Measurements from ENCODE around the gene ARHGAP44.

ARHGAP44 gene

GRCh38 chr17:12898110-12898509 is 108.8 kb downstream of the ARHGAP44 start:
- no peak for DNase-seq (ENCODE audit: low spot score)

GRCh38 chr17:12899604-12900003 is 110.3 kb downstream of the ARHGAP44 start:
- no peak for DNase-seq (ENCODE audit: low spot score)

GRCh38 chr17:12900474-12900873 is 111.2 kb downstream of the ARHGAP44 start:
- no peak for DNase-seq (ENCODE audit: low spot score)

GRCh38 chr17:12902046-12902445 is 112.7 kb downstream of the ARHGAP44 start:
- no peak for DNase-seq (ENCODE audit: low spot score)

- no peak for DNase-seq (ENCODE audit: low spot score)
These were observed 118.2 kb downstream of the ARHGAP44 start for GRCh38 chr17:12907477-12907876.

- no peak for DNase-seq (ENCODE audit: low spot score)
These were observed 119.7 kb downstream of the ARHGAP44 start for GRCh38 chr17:12909046-12909445.

- DNase-seq (ENCODE audit: low spot score): no peak
These were observed 120.2 kb downstream of the ARHGAP44 start for GRCh38 chr17:12909511-12909910.

- no peak for DNase-seq (ENCODE audit: low spot score)
These were observed 121.9 kb downstream of the ARHGAP44 start for GRCh38 chr17:12911239-12911638.

- no peak for DNase-seq (ENCODE audit: low spot score)
These were observed 128.1 kb downstream of the ARHGAP44 start for GRCh38 chr17:12917399-12917798.

- DNase-seq (ENCODE audit: low spot score): peak; percentile 31
These were observed 128.8 kb downstream of the ARHGAP44 start for GRCh38 chr17:12918142-12918541.

- DNase-seq (ENCODE audit: low spot score): peak; percentile 59
These were observed 132.8 kb downstream of the ARHGAP44 start for GRCh38 chr17:12922120-12922519.

- no peak for DNase-seq (ENCODE audit: low spot score)
These were observed 135.3 kb downstream of the ARHGAP44 start for GRCh38 chr17:12924614-12925013.

GRCh38 chr17:12927001-12927400 is 137.7 kb downstream of the ARHGAP44 start:
- DNase-seq (ENCODE audit: low spot score): no peak

GRCh38 chr17:12927541-12928425 is 138.5 kb downstream of the ARHGAP44 start:
- no peak for DNase-seq (ENCODE audit: low spot score)

- DNase-seq (ENCODE audit: low spot score): no peak
These were observed 139.4 kb downstream of the ARHGAP44 start for GRCh38 chr17:12928736-12929135.

- DNase-seq (ENCODE audit: low spot score): no peak
These were observed 147.2 kb downstream of the ARHGAP44 start for GRCh38 chr17:12936501-12936900.

GRCh38 chr17:12940699-12941098 is 151.4 kb downstream of the ARHGAP44 start:
- DNase-seq (ENCODE audit: low spot score): no peak

GRCh38 chr17:12947047-12947446 is 157.7 kb downstream of the ARHGAP44 start:
- DNase-seq (ENCODE audit: low spot score): no peak

GRCh38 chr17:12952012-12952411 is 162.7 kb downstream of the ARHGAP44 start:
- no peak for DNase-seq (ENCODE audit: low spot score)

- no peak for DNase-seq (ENCODE audit: low spot score)
These were observed 163.9 kb downstream of the ARHGAP44 start for GRCh38 chr17:12953156-12953555.

- DNase-seq (ENCODE audit: low spot score): no peak
These were observed 166.2 kb downstream of the ARHGAP44 start for GRCh38 chr17:12955521-12955920.

GRCh38 chr17:12958786-12959185 is 169.5 kb downstream of the ARHGAP44 start:
- peak; percentile 26 for DNase-seq (ENCODE audit: low spot score)

- no peak for DNase-seq (ENCODE audit: low spot score)
These were observed 170.1 kb downstream of the ARHGAP44 start for GRCh38 chr17:12959441-12959840.

- DNase-seq (ENCODE audit: low spot score): no peak
These were observed 172.4 kb downstream of the ARHGAP44 start for GRCh38 chr17:12961655-12962054.
